NCI-H2107 treated with DMSO at 0.1 percent for 48 hours (cell line): Measurements from ENCODE around the gene RYK.
"Not testable (repeated sequence)": the region's sequence is repeated elsewhere in the genome, so short reads cannot be mapped to it uniquely, and the experiment has no call there.

Experiments used
- DNase-seq: peaks from one replicate; lab custom pipeline; 2025; ENCODE audit not compliant: unreplicated experiment; lab: John Stamatoyannopoulos, UW

Gene RYK

DNA sequence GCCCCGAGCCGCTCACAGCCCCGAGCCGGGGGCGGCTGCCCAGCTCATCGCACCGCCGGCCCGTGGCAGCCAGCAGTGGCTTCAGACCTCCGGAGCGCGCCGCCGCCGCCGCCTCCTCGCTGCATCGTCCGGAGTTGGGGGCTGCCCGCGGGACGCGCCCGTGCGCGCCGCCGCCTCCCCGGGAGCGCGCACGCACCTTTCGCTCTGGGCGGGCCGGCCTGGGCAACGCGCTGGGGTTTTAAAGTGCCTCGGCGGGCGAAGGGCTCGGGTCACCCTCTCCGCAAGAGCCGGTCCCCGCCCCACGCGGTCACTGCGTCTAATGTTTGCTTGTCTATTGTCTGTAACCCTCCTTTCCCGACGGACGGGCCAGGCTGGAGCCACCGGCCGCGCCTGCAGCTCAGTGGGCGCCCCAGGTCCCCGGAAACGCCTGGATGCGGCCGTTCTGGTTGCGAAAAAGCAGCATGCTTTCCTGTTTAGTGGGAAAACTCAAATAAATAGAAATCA lies at the start of gene RYK:
Gene RYK (minus strand): TSS at position 143 of the 504 bp plus-strand sequence. CDS start 205 bp downstream, outside the sequence.
- DNase-seq = peak; percentile 36

DNA sequence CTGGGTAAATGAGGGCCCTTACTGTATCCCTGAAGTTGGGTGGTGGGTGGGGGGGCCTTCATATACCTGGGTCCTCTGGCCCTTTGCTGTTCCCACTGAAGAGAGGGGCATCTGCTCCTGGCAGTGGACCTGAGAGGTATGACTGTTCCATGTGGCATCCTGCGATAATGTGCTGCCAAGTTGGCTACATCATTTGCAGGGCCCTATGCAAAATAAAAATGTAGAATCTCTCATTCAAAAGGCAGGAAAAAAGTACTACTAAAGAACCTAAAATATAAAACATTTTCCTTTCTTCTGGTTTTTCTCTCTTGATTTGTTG lies 49.2 kb upstream of the RYK start:
- DNase-seq = no peak

DNA sequence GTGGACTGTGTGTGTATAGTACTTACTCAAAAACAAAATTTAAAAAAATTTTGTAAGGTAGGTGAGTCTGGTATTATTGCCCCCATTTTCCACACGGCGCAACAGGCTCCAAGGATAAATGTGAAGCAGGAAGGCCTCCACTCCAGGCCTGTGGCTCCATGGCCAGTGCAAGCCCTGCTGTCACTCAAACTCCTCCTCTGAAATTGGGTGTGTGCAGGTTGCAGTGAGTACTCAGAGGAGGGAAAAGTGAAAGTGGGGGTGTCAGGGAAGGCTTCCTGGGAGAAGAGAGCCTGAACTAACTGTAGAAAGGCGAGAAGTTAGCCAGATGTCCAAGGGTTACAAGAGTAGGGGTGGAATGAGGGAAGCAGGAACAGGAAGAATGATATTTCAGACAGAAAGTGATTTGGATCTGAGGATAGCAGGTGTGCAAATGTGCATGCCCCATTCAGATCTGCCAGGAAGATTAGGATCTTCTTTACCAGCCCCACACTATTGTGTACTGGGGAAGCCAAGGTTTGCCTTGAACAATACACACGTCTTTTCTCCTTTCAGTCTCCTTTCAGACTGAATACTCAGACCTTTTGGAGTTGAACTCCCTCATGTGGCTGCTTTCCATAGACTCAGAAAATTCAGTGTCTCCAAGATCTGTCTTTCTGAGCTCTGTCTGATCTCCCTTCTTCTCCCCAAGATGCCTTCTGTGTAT lies 48.7 kb upstream of the RYK start:
- DNase-seq = peak; percentile 61

DNA sequence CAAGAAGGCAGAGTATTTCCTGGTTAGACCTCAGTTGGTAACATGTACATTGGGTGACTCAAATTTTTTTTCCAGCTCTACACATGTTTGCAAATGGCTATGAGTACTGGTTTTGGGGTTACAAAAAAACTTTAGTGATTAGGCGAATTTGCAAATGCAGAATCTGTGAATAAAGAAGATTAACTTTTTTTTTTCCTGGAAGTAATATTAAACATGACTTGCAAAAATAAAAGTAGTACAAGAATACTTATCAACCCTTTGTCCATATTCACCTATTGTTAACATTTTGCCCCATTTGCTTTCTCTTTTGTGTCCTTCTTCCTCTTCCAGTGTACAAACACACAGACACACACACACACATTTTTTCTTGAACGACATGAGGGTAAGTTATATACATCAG lies 47.6 kb upstream of the RYK start:
- DNase-seq = no peak

DNA sequence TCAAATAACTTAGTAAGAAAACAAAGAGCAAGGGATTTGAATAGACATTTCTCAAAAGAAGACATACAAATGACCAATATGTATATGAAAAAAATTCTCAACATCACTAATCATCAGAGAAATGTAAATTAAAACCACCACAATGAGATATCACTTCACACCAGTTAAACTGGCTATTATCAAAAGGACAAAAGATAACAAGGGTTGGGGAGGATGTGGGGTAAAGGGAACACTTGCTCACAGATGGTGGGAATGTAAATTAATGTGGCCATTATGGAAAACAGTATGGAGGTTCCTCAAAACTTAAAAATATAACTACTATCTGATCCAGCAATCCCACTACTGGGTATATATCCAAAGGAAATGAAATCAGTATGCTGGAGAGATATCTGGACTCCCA lies 46.0 kb upstream of the RYK start:
- DNase-seq = no peak

DNA sequence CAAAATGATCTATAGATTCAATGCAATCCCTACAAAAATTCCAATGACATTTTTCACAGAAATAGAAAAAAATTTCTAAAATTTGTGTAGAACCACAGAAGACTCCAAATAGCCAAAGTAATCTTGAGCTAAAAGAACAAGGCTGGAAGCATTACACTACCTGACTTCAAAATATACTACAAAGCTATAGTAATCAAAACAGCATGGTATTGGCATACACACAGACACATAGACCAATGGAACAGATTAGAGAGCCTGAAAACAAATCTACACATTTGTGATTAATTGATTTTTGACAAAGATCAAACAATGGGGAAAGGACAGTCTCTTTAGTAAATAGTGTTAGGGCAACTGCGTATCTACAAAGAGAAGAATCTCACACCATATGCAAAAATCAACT lies 45.3 kb upstream of the RYK start:
- DNase-seq = no peak

DNA sequence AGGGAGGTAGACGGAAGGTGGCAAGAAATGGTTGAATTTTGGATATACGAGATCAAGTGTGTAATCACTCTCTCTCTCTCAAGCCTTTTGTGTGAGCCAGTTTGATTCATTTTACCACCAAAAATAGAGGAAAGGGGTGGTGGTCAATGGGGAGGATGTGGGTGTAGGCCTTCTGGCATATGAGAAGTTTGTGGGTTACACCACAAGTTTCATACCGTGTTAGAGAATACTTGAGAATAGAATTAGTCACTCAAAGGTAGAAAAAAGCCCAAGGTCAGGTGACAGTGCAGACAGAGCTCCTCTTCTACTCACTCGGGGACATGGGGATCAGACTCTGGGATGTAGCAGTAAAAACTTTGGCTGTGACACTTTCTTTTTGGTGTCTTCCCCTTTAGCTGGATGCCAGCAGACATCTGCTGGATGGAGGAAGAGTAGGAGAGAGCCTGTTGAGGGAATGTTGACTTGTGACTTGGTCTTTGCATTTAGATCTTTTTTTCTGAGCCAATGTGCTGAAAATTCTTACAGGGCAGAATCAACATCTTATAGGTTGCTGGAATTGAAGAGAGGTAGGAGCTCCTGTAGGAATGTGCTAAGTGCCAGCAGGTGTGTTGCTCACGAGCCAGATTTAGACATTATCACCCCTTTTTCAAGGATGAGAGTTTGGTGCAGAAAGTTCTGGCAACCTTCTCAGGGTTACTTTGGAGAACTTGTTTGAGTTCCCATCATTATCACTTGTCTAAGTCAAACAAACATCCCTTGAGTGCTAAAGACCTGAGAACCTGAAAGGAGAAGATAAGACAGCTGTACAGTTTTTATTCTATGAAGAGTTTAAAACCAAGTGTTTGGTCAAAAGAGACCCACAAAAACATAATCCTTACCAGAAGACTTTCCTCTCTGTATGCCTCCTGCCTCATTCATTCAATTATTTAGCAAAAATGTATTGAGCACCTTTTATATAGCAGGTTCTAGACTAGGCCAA lies 43.9 kb upstream of the RYK start:
- DNase-seq = no peak

DNA sequence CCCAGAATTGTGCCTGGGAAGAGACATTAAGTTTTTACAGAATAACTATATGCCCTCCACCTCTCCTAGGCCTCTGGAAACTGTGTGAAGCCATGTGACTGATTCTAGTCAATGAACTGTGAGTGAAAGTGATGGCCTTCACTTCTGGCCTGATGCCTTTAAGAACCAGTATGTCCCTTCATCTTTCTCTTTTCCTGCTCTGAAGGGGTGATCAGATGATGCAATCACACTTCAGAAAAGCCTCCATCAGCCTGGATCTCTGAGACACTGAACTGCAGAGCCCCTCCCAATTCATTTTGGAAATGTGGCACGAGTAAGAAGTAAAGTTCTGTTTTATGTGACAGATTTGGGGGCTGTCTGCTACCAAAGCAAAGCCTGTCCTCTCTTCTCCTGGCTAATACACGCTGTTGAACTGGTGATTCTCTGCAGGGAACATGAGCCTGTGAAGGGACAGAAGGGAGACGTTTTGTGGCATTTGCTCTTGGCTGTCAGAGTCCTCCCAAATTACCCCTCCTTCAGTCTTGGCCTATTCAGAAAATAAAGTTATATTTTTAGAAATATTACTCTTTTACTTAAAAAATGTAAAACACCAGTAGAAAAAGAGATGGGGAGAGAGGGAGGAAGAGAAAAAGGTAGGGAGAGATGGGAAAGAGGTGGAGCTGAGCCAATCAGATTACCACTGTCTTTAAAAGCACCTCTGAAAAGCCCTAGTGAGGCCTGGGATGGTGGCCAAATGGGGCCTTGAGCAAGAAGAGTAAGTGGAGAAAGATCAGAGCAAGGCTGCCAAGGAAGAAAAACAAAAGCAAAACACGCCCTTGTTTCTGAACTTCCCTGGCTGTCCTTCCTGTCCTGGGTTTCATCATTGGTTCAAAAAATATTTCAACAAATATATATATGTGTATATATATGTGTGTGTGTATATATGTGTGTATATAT lies 40.9 kb upstream of the RYK start:
- no peak for DNase-seq

DNA sequence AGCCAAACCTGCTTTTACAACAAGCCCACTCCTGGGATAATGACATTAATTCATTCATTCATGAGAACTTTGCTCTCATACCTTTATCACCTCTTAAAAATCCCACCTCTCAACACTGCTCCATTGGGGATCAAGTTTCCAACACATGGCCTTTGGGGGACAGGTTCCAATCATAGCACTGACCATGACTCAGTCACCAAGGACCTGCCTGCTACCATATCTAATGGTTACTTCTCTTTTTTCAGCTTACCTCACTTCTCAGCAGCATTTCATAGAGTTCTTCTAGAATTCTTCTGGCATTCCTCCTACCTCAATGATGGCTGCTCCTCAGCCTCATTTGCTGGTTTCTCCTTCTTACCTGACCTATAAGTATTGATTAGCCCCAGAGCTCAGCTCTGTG lies 36.9 kb upstream of the RYK start:
- no peak for DNase-seq

DNA sequence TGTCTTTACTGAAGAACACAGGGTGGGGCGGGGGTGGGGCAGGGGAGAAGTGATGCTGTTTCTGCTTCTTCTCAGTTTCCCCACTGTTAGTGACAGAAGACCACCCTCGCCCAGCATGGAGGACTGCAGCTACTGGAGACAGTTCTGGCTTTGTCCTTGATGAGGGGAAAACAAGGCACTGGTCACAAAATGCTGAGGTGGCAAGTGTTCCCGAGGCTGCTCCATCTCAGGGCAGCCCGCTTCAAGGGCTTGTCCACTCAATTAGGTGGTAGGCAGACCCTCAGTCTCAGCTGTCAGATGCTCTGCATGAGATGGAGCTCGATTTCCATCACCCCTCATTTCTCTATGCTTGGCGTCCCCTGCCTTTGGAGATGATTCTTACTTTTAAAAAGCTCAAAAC lies 33.8 kb upstream of the RYK start:
- no peak for DNase-seq

DNA sequence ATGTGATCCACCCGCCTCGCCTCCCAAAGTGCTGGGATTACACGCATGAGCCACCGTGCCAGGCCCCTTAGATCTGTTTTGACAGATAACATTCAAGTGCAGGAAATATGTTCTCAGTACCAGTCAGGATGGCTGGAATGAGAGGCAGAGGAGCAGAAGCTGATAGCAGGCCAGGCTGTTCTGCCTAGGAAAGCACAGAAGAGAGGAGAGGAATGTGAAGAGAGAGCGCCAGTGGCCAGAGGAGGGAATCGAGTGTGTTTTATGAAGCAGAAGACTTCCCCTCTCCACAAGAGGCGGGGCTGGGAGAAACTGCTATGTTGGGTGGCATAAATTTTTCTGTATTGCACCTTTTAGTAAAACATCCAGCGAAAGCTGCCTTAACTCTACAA lies 32.0 kb upstream of the RYK start:
- no peak for DNase-seq

DNA sequence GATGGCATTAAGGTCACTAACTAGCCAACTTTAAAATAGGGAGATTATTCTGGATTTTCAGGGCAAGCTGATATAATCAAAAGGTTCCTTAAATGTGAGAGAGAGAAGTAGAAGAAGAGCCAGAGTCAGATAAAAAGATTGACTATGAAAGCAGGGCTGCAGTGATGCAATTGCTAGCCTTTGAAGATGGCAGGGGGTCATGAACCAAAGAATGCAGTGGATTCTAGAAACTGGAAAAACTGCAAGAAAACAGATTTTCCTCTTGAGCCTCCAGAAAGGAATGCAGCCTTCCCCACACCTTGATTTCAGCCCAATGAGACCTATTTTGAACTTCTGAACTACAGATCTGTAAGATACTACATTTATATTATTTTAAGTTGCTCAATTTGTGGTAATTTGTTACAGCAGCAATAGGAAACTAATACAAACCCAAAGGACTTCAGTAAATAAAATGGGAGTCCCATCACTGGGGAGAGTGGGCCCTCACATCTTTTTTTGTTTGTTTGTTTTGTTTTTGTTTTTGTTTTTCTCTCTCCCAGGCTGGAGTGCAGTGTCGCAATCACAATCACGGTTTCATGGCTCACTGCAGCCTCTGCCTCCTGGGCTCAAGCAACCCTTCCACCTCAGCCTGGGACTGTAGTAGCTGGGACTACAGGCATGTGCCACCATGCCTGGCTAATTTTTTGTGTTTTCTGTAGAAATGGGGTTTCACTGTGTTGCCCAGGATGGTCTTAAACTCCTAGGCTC lies 31.4 kb upstream of the RYK start:
- no peak for DNase-seq

DNA sequence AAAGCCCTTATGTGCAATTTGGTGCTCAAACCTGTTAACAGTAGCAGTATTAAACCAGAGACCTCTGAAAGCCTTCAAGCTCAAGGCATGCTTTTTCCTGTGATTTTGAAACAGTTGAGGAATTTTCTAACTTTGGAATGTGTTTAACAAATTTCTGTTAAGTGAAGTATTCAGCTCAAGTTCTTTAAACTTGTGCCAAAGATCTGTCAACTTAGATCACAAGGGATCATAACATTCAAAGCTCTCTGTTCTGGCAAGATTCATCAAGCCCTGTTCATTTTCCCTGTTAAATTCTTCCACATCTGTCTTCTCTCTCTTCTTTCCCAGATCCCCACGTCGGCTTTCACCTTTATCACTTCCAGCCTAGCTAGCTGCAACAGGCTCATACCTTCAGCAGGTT lies 28.8 kb upstream of the RYK start:
- DNase-seq = no peak

DNA sequence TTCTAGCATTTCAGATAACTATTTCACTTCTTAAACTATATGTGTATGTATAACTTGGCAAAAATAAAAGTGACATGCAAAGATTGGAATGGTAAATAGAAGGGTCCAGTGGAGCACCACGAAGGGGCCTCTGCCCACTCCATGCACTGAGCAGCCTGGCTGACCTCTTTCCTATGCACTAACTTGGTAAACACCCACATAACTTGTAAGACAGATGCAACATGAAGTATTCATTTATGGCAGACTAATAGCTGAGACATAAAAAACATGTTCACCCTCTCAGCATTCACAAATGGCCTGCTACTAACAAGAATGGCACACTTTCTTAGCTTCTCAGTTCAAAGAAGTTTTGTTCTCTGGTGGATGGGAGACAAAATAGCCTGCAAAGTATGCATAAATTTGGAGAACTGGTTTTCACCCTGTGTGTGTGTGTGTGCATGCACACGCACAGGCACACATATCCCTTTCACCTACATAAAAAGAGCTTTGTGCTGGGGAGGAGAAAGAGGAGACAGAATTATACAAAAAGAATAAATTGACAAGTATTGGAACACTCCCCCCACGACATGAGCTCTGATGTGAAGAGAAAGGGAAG lies 26.5 kb upstream of the RYK start:
- no peak for DNase-seq

DNA sequence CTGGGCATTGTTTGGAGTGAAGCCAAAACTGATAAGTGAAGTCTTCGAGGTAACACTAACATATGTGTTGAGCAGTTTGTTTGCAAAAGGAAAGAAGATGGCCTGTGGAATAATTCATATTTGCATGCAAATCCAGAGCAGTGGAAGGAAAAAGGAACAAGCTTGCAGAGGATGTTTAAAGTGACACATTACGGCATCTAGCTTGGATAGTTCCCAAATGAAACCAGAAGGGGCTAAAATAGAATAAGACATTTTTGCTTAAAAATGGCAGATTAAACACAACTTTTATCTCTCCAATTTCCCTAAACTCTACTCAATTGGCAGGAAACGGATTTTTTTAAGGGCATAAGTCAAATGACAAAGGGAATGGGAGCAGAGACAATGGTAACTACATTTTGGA lies 25.4 kb upstream of the RYK start:
- no peak for DNase-seq

DNA sequence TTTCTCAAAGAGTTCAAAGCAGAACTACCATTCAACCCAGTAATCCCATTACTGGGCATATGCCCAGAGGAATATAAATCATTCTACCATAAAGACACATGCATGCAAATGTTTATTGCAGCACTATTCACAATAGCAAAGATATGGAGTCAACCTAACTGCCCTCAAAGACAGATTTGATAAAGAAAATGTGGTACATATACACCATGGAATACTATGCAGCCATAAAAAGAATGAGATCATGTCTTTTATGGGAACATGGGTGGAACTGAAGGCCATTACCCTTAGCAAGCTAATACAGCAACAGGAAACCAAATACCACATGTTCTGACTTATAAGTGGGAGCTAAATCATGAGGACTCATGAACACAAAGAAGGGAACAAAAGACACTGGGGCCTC lies 24.5 kb upstream of the RYK start:
- not testable (repeated sequence) for DNase-seq

DNA sequence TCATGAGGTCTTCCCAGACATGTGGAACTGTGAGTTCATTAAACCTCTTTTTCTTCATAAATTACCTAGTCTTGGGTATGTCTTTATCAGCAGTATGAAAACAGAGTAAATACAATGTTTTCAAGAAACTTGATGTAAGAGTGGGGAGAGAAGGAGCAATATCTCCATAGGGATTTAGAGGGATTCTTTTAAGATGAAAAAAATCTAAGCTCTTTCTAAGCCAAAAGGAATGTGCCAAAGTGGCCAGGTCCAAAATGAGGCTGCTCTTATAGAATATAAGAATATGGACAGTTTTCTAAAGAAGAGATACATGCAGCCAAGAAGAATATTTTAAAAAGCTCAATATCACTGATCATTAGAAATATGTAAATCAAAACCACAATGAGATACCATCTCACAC lies 23.9 kb upstream of the RYK start:
- DNase-seq = no peak

DNA sequence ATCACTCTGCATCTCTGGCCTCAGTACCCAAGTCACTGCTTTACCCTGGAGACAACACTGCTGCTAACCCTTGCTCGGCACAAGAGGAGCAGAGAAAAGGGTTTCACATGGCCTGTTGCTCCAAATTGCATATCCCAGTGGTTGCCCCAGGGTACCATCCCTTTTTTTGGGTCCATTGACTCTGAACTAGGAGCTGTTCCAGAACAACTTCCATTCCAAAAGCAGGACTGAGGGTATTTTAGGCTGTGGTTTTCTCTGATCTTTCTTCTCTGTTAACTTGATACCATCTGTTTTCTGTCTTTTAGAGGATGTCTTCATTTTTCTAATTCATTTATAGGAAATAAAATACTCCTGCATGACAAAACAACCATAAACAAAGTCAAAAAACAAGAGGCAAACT lies 17.3 kb upstream of the RYK start:
- no peak for DNase-seq

DNA sequence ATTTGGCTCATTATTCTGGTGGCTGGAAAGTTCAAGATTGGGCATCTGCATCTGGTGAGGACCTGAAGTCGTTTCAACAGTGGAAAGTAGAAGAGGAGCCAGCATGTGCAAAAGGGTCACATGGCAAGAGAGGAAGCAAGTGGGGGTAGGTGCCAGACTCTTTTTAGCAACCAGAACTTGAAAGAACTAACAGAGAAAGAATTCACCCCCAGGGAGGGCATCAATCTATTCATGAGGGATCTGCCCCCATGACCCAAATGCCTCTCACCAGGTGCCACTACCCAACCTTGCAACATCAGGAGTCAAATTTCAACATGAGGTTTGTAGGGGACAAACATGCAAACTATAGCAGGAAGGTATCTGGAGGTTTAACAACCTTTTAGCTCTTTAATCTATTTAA lies 10.3 kb upstream of the RYK start:
- DNase-seq = peak; percentile 49

DNA sequence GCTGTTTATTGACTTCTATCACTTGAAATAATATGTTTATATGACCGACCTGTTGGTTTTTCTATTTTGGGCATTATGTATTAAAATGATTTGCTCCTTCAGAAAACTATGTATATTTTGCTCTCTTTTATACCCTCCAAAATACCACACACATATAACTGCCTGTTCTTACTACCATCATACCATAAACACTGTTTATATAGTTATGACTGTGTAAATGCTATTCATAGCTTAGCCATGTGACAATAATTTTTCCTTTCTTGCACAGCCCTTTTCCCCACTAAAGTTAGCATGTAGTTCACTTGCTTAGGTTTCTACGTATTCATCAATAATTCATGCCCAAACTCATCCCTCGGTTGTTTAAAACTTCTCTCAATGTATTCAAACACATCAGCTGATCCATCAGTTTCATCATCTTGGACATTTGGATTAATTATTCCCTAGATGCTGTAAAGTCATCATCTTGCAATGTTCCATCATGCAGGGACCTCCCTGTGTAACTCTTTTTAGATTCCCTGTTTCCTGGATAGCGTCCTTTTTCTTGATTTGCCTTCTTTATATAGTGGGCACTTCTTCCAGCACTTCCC lies 8.2 kb upstream of the RYK start:
- no peak for DNase-seq
